Astrocyte of the spinal cord (primary cell): Measurements from ENCODE around the gene FGG.
"Not testable (repeated sequence)": the region's sequence is repeated elsewhere in the genome, so short reads cannot be mapped to it uniquely, and the experiment has no call there.

Source experiments
- DNase-seq: peaks from one replicate; pipeline ENCODE4 v3.0.0; 2011; ENCODE audit warnings: low read depth, low spot score
- H3K4me3 ChIP-seq: 2 replicates; pipeline ENCODE4 v1.5.1; 2011; ENCODE audit warnings: low read depth, mild to moderate bottlenecking, low read length, moderate library complexity
- in situ Hi-C: cut with HindIII; loops from 2 replicates; pipeline ENCODE4 v1.10.0; 2017; ENCODE audit warnings: low sequenced_read_pairs
- TF ChIP-seq, protein P1 (sequence below): IDR thresholded peaks from 2 replicates; pipeline ENCODE4 v1.5.1; 2012; ENCODE audit warnings: low read depth, mild to moderate bottlenecking, low read length, inconsistent platforms

The FGG gene

GRCh38 chr4:154595807-154596206 is 16.6 kb downstream of the FGG start:
- TF ChIP-seq, protein P1, sequence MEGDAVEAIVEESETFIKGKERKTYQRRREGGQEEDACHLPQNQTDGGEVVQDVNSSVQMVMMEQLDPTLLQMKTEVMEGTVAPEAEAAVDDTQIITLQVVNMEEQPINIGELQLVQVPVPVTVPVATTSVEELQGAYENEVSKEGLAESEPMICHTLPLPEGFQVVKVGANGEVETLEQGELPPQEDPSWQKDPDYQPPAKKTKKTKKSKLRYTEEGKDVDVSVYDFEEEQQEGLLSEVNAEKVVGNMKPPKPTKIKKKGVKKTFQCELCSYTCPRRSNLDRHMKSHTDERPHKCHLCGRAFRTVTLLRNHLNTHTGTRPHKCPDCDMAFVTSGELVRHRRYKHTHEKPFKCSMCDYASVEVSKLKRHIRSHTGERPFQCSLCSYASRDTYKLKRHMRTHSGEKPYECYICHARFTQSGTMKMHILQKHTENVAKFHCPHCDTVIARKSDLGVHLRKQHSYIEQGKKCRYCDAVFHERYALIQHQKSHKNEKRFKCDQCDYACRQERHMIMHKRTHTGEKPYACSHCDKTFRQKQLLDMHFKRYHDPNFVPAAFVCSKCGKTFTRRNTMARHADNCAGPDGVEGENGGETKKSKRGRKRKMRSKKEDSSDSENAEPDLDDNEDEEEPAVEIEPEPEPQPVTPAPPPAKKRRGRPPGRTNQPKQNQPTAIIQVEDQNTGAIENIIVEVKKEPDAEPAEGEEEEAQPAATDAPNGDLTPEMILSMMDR = no peak
- in situ Hi-C loops = no loop called here
- no peak for DNase-seq
- H3K4me3 ChIP-seq = no peak overlapping the region

DNA sequence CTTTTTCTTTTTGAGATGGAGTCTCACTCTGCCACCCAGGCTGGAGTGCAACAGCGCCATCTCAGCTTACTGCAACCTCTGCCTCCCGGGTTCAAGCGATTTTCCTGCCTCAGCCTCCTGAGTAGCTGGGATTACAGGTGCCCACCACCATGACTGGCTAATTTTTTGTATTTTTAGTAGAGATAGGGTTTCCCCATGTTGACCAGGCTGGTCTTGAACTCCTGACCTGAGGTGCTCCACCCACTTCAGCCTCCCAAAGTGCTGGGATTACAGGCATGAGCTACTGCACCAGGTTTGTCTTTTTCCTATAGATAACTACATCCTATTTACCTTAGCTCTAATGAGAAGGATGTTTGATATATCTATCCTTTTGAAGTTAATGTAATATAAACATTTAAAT is 18.1 kb downstream of the FGG start:
- H3K4me3 ChIP-seq, DNase-seq, in situ Hi-C loops: not testable (repeated sequence)

DNA sequence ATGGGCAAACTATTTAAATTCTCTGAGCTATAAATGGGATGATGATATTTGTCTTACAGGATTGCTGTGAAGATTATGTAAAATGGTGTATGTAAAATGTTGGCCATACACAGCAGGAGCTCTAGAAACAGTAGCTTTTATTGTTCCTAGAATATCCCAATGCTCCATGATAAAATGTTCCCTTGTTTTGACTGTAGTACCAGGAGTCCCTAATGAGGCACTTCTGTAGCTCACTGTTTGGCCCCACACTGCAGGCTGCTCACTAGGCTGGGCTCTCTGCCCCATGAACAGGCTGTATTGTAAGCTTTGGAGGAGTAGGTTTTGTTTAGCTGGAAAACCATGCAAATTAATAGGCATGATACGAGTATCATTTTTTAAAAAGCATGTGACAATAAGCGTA is 18.6 kb downstream of the FGG start:
- no peak for DNase-seq
- TF ChIP-seq, protein P1 = no peak
- in situ Hi-C loops = no loop called here
- no peak overlapping the region for H3K4me3 ChIP-seq

GRCh38 chr4:154591890-154592289 is 20.6 kb downstream of the FGG start:
- H3K4me3 ChIP-seq = no peak overlapping the region
- TF ChIP-seq, protein P1 = no peak
- no peak for DNase-seq
- in situ Hi-C loops = no loop called here

- no peak within 1 kb of the TSS for H3K4me3 ChIP-seq
- TF ChIP-seq, protein P1 = no peak
- no peak for DNase-seq
- in situ Hi-C loops = no loop called here
Measured at GRCh38 chr4:154590329-154591006, 22.0 kb downstream of the FGG start, which contains the start of gene FGA. FGA (minus strand) TSS chr4:154590742; CDS start chr4:154590687, 55 bp downstream.

DNA sequence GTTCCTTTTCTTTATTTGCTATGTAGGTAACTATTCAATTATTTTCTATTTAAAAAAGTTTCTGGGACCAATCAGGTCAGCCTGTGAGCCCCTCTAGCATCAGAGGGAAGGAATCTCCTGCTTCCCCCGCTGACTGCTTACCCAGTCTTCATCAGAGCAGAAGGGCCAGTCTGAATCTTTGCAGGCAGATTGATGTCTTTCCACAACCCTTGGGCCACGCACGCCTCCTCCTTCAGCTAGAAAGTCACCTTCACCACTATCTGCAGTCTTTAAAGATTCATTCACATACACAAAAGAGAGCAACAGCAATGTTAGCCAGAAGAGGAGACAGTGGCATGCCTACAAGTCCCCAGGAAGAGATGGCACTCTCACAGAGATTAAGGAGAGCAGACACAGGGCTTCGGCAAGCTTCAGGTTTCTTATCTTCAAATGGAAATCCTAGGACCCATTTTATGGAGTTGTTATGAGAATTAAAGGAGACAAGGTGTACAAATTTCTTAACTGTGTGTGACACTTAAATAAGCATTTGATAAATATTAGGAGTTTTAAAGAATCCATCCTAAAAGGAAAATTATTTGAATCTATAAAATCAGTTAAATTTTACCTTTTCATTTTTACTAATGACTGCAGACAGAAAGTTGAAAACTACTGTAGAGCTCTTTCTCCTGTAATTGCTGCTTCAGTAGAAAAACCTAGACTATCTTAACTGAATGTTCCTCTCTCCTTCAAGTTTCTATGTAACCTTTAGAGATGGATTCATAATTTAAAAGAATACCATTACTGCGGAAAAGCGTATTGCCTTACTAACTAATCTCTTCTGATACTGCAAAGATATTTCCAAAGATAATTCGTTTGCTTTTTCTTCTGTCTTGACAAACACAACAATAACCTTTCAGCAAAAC is 22.9 kb downstream of the FGG start:
- no peak overlapping the region for H3K4me3 ChIP-seq
- in situ Hi-C loops = no loop called here
- DNase-seq = no peak
- TF ChIP-seq, protein P1 = no peak

- DNase-seq = no peak
- in situ Hi-C loops = no loop called here
- TF ChIP-seq, protein P1 = no peak
- H3K4me3 ChIP-seq = no peak overlapping the region
Measured at GRCh38 chr4:154588198-154588597, 24.3 kb downstream of the FGG start.
